ENCODE data around the gene UIMC1.

- no peak for TF ChIP-seq POLR2A (IDR thresholded peaks at IDR 0.05)
- TF ChIP-seq, protein P1, sequence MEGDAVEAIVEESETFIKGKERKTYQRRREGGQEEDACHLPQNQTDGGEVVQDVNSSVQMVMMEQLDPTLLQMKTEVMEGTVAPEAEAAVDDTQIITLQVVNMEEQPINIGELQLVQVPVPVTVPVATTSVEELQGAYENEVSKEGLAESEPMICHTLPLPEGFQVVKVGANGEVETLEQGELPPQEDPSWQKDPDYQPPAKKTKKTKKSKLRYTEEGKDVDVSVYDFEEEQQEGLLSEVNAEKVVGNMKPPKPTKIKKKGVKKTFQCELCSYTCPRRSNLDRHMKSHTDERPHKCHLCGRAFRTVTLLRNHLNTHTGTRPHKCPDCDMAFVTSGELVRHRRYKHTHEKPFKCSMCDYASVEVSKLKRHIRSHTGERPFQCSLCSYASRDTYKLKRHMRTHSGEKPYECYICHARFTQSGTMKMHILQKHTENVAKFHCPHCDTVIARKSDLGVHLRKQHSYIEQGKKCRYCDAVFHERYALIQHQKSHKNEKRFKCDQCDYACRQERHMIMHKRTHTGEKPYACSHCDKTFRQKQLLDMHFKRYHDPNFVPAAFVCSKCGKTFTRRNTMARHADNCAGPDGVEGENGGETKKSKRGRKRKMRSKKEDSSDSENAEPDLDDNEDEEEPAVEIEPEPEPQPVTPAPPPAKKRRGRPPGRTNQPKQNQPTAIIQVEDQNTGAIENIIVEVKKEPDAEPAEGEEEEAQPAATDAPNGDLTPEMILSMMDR (IDR thresholded peaks at IDR 0.05): no peak
- TF ChIP-seq EP300 (IDR thresholded peaks at IDR 0.05): no peak
- no peak for TF ChIP-seq POLR2AphosphoS5 (IDR thresholded peaks at IDR 0.05)
Measured at GRCh38 chr5:176980818-176981217, 25.8 kb downstream of the UIMC1 start.
